ENCODE results near the gene FAM13B.

The FAM13B gene

GRCh38 chr5:138000102-138000723 lies 32.7 kb downstream of the FAM13B start:
- H3K36me3 ChIP-seq (replicated peaks) = peaks cover 3% of the 10 kb centered on the region
- in situ Hi-C loops (cut with HindIII; ENCODE audit: low pct_ligation_motif_present, low sequenced_read_pairs) = no loop called here
- H3K27ac ChIP-seq = peak overlapping the region; percentile 66

GRCh38 chr5:137997726-137998213 lies 35.1 kb downstream of the FAM13B start:
- in situ Hi-C loops (cut with HindIII; ENCODE audit: low pct_ligation_motif_present, low sequenced_read_pairs) = no loop called here
- peak; percentile 4 for DNase-seq
- no peaks in the 10 kb centered on the region for H3K27me3 ChIP-seq (replicated peaks)
- H3K27ac ChIP-seq = no peak overlapping the region
- TF ChIP-seq CTCF (IDR thresholded peaks at IDR 0.05; ENCODE audit: low read depth, low read length, missing control alignments) = no peak
- H3K36me3 ChIP-seq (replicated peaks) = peaks cover 3% of the 10 kb centered on the region
- no peak overlapping the region for H3K4me3 ChIP-seq (ENCODE audit: low read depth, low read length)

More at GRCh38 chr5:138000102-138000723, 32.7 kb downstream of the FAM13B start:
- no peak for TF ChIP-seq CTCF (IDR thresholded peaks at IDR 0.05; ENCODE audit: low read depth, low read length, missing control alignments)
- H3K27me3 ChIP-seq (replicated peaks) = no peaks in the 10 kb centered on the region
- DNase-seq = peak; percentile 78
- H3K4me3 ChIP-seq (ENCODE audit: low read depth, low read length) = no peak overlapping the region

- H3K36me3 ChIP-seq (replicated peaks) = peaks cover 4% of the 10 kb centered on the region
- H3K4me3 ChIP-seq (ENCODE audit: low read depth, low read length) = no peak overlapping the region
- DNase-seq = no peak
- H3K27ac ChIP-seq = no peak overlapping the region
- in situ Hi-C loops (cut with HindIII; ENCODE audit: low pct_ligation_motif_present, low sequenced_read_pairs) = no loop called here
- TF ChIP-seq CTCF (IDR thresholded peaks at IDR 0.05; ENCODE audit: low read depth, low read length, missing control alignments) = no peak
- no peaks in the 10 kb centered on the region for H3K27me3 ChIP-seq (replicated peaks)
These were observed 37.1 kb downstream of the FAM13B start for GRCh38 chr5:137995749-137996128.

- DNase-seq = peak; percentile 43
- H3K27me3 ChIP-seq (replicated peaks) = no peaks in the 10 kb centered on the region
- TF ChIP-seq CTCF (IDR thresholded peaks at IDR 0.05; ENCODE audit: low read depth, low read length, missing control alignments) = no peak
These were observed 37.7 kb downstream of the FAM13B start for GRCh38 chr5:137995077-137995748.

GRCh38 chr5:137994556-137994955 lies 38.3 kb downstream of the FAM13B start:
- no peak for DNase-seq
- peaks cover 4% of the 10 kb centered on the region for H3K36me3 ChIP-seq (replicated peaks)
- no peaks in the 10 kb centered on the region for H3K27me3 ChIP-seq (replicated peaks)
- H3K4me3 ChIP-seq (ENCODE audit: low read depth, low read length) = no peak overlapping the region
- in situ Hi-C loops (cut with HindIII; ENCODE audit: low pct_ligation_motif_present, low sequenced_read_pairs) = no loop called here
- no peak overlapping the region for H3K27ac ChIP-seq
- TF ChIP-seq CTCF (IDR thresholded peaks at IDR 0.05; ENCODE audit: low read depth, low read length, missing control alignments) = no peak

More at GRCh38 chr5:137995077-137995748, 37.7 kb downstream of the FAM13B start:
- in situ Hi-C loops (cut with HindIII; ENCODE audit: low pct_ligation_motif_present, low sequenced_read_pairs) = no loop called here
- no peak overlapping the region for H3K27ac ChIP-seq
- H3K4me3 ChIP-seq (ENCODE audit: low read depth, low read length) = no peak overlapping the region
- peaks cover 4% of the 10 kb centered on the region for H3K36me3 ChIP-seq (replicated peaks)

All from brain microvascular endothelial cell (primary cell).